Measurements from ENCODE around the gene TERT.

The TERT gene

GRCh38 chr5:1222621-1223277 lies 72.1 kb downstream of the TERT start:
- DNase-seq (ENCODE audit: low read depth) = no peak
- H3K4me3 ChIP-seq (ENCODE audit: low read depth, low read length) = no peak overlapping the region
- no peak for TF ChIP-seq CTCF (IDR thresholded peaks at IDR 0.05; ENCODE audit: control insufficient read depth, extremely low read depth, insufficient read depth)

- no peak for DNase-seq (ENCODE audit: low read depth)
- TF ChIP-seq CTCF (IDR thresholded peaks at IDR 0.05; ENCODE audit: control insufficient read depth, extremely low read depth, insufficient read depth) = no peak
- H3K4me3 ChIP-seq (ENCODE audit: low read depth, low read length) = no peak overlapping the region
Observed at GRCh38 chr5:1222147-1222546, 72.7 kb downstream of the TERT start.

GRCh38 chr5:1221721-1222120 lies 73.1 kb downstream of the TERT start:
- DNase-seq (ENCODE audit: low read depth) = no peak
- TF ChIP-seq CTCF (IDR thresholded peaks at IDR 0.05; ENCODE audit: control insufficient read depth, extremely low read depth, insufficient read depth) = no peak
- H3K4me3 ChIP-seq (ENCODE audit: low read depth, low read length) = no peak overlapping the region

- no peak overlapping the region for H3K4me3 ChIP-seq (ENCODE audit: low read depth, low read length)
- TF ChIP-seq CTCF (IDR thresholded peaks at IDR 0.05; ENCODE audit: control insufficient read depth, extremely low read depth, insufficient read depth) = no peak
- no peak for DNase-seq (ENCODE audit: low read depth)
Observed at GRCh38 chr5:1220831-1221230, 74.0 kb downstream of the TERT start.

GRCh38 chr5:1220351-1220750 lies 74.5 kb downstream of the TERT start:
- no peak for TF ChIP-seq CTCF (IDR thresholded peaks at IDR 0.05; ENCODE audit: control insufficient read depth, extremely low read depth, insufficient read depth)
- no peak for DNase-seq (ENCODE audit: low read depth)
- no peak overlapping the region for H3K4me3 ChIP-seq (ENCODE audit: low read depth, low read length)

- no peak for DNase-seq (ENCODE audit: low read depth)
- no peak for TF ChIP-seq CTCF (IDR thresholded peaks at IDR 0.05; ENCODE audit: control insufficient read depth, extremely low read depth, insufficient read depth)
- H3K4me3 ChIP-seq (ENCODE audit: low read depth, low read length) = no peak overlapping the region
Observed at GRCh38 chr5:1219768-1220100, 75.1 kb downstream of the TERT start.

GRCh38 chr5:1219098-1219767 lies 75.6 kb downstream of the TERT start:
- no peak for DNase-seq (ENCODE audit: low read depth)
- no peak for TF ChIP-seq CTCF (IDR thresholded peaks at IDR 0.05; ENCODE audit: control insufficient read depth, extremely low read depth, insufficient read depth)
- no peak overlapping the region for H3K4me3 ChIP-seq (ENCODE audit: low read depth, low read length)
